Stimulated activated CD4-positive, alpha-beta T cell treated with anti-CD3 and anti-CD28 coated beads, Interleukin-15, amount 100 ng/mL, for 24 hours (primary cell): ENCODE measurements around the gene RRP8.
A peak's percentile ranks its signal among the peaks of the same experiment; 100 is the strongest.

Experiments used
- DNase-seq: peaks from one replicate; pipeline ENCODE4 v3.0.0-alpha.2; 2020

The RRP8 gene

DNA sequence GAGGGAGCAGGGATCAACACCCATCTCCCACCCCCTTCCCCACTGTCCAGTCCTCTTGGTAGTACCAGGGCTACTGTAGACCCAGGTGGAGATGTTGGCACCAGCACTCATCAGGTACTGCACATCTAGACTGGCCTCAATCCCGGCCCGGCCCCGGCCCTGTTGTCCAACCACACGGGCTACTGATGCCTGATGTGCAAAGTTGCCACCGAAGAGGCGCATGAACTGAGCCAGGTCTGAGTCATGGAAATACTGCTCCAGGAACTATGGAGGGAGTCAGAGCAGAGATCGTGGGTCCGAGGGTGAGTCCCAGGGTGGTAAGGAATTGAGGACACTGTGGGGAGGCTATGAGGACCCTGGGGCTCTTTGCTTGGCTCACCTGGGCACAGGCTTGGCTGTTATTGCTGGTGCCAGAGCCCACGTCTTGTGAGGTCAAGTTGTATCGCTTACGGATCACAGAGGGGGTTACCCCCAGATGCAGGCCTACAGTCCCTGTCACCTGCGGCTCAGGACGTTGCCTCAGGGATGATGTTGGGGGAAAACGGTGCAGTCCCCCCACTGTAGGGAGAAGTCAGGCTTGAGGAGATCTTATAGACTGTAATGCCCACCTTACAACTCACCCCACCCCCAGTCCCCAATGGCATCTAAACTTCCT is 13.3 kb upstream of the RRP8 start:
- DNase-seq = no peak

DNA sequence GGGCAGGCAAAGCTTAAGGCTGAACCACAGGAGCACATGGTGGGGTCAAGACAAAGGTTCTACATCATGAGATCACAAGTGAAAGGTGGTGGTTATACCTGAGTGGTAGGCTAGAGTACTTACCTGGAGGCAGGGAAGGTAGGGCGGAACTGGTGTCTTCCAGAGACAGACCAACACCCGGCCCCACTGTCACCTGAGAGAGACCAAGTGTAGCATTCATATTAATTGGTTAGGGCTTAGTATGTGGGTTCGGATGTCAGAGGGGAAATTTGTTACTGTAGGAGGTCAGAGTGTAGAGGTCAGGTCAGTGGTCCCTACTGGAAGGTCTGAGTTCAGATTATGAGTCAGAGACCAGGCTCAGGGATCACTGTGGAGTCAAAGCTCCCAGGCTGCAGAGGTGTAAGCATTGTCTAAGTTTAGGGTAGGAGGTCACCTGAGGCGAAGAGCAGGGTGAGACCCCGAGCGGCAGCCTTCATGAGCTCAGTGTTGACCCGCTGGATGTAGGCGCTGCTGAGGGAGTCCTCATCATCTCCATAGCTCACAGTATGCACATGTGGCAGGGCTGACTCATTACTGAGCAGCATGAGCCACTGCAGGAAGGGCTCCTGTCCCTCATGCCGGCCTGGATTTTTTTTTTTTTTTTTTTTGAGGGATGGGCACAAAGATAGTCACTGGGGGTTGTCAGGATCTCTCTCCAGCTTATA is 12.6 kb upstream of the RRP8 start:
- DNase-seq = no peak

DNA sequence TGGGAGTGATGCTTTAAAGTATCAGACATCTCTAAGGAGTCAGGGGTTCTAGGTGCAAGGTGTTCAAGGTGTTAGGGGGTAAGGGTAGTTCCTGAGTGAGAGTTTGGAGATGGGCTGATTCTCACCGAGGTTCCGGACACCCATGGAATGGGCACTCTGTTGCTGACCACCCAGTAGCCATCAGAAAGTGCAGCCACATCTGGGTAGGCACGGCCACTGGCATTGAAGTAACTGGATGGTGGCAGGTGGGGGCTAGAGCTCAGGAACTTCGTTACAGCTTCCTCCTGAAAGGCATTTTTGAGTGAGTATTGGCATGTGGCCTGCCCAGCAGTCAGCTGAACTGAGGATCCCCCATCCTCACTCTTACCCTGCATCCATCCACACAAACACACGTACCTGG is 11.6 kb upstream of the RRP8 start:
- no peak for DNase-seq

DNA sequence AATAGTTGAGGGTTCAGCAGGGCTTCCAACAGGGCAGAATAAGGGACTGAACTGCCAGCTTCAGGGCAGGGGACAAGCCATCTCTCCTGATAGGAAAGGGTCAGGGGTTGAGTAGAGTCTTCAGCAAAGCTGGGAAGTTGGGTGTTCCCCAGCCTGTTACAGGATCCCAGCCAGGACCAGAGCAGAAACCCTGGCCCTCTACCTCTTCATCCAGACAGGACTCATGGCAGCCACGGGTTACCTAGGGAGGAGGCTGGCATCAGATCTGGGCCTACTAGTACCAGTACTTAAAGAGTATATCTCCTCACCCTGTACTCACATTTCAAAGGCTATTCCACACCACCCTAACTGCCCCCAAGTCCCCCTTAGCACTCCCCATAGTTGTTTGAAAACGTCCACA is 11.0 kb upstream of the RRP8 start:
- no peak for DNase-seq

DNA sequence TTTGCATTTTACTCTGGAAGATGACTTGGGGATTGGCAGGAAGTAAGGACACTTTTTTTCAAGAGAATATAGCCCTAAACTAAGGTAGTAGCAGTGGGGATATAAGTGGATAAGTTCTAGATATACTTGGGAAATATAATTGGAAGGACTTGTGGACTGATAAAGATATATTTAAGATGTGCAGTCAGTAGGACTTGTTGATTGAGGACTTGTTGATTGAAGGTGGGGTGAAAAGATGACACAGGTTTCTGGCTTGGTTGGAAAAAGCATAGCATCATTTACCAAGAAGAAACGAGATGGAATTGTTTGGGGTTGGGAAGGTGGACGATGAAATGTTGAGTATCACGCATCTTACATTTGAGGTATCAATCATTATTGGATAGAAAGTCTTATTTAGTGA is 10.1 kb upstream of the RRP8 start:
- DNase-seq = no peak

DNA sequence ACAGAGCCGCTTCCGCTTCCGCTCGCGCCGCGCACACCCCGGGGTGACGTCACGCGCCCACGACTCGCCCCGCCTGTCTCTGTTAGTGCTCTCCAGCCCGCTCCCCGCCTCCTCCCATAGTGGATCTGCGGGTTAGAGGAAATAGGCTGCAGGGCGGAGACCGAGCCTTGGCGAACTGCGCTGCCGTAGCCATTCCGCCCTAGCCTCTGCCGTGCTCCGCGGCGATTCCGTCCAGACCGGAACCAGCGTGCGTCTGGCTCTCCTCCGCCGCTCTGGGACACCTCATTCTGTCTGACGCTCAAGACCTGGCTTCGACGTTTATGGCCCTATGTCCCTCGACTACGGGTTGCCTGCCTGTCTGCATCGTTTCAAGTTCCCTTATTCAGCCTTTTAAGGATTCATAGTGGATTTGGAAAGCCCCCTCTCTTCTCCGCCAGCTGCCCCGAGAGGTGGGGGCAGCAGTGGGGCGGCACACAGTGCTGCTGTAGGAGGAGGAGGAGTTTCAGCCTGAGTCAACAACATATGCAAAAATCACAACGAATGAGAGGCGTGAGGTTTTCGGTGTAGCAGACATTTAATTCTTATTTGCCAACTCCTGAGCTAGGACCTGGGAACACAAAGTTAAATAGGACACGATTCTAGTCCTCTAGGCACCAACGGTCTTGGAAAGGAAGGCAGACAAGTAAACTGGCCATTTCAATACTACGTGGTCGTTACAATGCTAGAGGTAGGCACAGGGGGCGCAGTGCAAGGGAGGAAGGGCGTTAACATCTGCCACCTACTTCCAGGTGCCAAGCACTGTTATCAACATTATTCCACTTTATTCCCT is 9.0 kb upstream of the RRP8 start, which contains the start of gene TAF10:
TAF10 (minus strand) TSS at position 4 of the 829 bp plus-strand sequence. CDS start 27 bp downstream, outside the sequence.
- peak; percentile 98 for DNase-seq

DNA sequence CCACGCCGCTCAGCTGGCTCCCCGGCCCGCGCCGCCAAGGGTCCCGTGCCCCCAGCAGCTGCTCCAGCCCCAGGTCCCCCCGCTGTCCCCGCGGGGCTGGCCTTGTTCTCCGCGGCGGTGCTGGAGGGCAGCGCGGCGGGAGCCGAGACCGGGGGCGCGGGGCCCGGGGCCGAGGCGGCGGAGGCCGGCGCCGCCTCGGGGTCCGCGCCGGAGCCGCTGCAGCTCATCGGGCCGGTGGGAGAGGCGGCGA is 8.5 kb upstream of the RRP8 start:
- DNase-seq = no peak

DNA sequence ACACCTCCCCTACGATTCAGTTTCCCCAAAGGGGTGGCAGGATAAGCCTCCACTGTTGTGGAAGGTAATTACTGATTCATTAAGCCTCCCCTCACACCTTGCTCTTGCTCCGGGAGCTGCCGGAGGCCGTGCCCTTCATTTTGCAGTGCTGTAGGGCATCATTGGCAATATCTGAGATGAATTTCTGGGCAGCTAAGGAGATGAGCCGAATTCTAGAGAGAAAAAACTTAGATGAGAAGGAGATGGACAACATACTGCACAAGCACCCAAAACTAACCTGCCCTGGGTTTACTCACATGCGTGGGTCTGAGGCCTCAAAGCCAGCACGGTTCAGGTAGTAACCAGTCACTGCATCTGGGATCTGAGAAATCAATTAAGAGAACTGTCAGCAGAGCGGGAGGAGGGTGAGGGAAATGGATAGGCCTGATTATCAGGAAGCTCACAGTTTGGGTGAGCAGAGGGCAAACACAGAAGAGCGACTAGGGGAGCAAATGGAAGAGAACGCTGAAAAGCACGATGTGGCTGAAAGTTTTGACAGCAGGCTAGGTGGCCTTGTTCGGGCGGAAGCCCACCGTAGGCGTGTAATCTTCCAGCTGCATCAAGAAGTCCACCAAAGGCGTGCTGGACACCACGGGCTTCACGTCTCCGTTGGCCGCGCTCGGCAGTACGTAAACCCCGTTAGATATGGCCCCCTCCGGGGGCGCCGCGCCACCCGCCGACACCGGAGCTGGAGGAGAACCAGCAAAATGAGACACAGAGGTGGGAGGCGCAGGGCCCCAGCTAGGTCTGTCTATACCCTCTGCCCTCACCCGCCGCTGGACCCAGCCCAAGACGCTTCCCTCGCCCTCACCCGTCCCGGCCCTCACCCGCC is 7.9 kb upstream of the RRP8 start:
- peak; percentile 38 for DNase-seq

DNA sequence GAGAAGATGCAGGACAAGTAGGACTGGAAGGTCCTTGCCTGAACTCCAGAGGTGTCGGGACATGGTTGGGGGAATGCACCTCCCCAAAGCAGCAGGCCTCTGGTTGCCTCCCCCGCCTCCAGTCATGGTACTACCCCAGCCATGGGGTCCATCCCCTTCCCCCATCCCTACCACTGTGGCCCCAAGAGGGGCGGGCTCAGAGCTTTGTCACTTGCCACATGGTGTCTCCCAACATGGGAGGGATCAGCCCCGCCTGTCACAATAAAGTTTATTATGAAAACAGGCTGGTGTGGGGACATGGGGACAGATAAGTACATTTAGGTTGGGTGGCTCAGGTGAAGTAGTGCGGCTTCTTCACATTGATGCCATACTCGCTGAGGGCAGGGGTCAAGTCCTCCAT is 7.2 kb upstream of the RRP8 start:
- no peak for DNase-seq

DNA sequence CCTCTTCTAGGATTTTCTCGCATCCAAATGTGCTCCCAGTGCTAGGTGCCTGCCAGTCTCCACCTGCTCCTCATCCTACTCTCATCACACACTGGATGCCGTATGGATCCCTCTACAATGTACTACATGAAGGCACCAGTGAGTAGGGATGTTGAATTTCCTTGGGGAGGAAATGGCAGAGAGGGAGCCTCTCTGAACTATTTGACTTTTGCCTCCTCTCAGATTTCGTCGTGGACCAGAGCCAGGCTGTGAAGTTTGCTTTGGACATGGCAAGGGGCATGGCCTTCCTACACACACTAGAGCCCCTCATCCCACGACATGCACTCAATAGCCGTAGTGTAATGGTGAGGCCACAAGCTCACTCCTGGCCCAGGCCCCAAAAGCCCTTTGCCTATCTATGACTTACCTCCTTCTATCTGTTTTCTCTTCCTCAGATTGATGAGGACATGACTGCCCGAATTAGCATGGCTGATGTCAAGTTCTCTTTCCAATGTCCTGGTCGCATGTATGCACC is 6.1 kb upstream of the RRP8 start:
- DNase-seq = no peak

DNA sequence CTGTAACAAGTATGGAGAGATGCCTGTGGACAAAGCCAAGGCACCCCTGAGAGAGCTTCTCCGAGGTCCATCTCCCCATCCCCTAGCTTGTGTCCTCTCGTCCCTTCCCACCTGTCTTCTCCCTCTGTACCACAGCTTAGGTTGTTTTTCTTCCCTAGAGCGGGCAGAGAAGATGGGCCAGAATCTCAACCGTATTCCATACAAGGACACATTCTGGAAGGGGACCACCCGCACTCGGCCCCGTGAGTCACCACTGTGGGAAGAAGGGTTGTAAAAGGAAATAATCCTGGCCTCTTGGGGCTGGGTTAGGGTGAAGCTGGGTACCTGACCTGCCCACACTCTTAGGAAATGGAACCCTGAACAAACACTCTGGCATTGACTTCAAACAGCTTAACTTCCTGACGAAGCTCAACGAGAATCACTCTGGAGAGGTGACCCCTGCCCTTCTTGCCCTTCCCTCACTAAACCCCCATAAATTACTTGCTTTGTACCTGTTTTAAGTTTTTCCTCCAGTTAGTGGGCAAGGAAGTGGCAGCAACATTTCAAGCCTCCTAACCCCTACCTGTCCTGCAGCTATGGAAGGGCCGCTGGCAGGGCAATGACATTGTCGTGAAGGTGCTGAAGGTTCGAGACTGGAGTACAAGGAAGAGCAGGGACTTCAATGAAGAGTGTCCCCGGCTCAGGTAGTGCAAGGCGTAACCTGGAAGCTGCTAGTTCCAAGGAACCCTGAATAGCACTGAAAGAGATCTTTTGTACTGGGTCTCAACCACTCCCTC is 5.5 kb upstream of the RRP8 start:
- no peak for DNase-seq

DNA sequence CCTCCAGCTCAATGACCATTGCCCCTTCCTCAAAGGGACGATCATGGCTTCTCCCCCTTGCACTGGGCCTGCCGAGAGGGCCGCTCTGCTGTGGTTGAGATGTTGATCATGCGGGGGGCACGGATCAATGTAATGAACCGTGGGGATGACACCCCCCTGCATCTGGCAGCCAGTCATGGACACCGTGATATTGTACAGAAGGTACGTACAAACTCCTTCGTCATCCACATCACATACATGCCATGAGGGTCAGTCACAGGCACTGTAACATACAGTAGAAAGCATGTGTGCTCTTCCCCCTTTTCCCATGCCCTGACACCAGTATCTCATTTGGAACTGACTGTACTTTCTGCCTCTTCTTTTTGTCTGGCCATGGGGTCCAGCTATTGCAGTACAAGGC is 4.6 kb upstream of the RRP8 start:
- DNase-seq = no peak

DNA sequence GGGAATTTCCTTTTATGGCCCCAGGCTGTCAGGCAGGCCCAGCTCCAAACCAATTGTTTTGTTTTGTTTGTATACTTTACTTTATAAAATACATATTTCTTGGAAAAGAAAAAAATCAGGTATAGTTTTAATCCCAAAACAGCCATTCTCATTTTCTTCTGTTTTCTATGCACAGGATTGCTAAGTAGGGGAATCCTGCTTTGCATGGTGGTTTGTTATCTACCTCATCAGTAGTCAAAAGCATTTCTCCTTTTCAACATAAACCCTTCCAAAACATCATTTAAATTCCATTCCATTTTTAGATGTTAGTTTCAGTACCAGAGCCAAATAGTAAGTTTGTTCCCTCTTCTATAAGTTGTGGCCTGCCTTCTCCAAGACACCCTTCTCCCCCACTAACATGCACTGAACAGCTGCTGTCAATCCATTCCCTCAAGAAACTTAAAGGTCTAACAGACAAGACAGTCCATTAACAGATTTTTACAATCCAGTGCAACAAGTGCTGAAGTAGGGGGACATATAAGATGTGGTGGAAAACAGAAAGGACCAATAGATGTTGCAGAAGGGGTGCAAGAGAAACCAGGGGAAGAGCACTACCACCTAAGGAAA is 3.9 kb upstream of the RRP8 start:
- no peak for DNase-seq

DNA sequence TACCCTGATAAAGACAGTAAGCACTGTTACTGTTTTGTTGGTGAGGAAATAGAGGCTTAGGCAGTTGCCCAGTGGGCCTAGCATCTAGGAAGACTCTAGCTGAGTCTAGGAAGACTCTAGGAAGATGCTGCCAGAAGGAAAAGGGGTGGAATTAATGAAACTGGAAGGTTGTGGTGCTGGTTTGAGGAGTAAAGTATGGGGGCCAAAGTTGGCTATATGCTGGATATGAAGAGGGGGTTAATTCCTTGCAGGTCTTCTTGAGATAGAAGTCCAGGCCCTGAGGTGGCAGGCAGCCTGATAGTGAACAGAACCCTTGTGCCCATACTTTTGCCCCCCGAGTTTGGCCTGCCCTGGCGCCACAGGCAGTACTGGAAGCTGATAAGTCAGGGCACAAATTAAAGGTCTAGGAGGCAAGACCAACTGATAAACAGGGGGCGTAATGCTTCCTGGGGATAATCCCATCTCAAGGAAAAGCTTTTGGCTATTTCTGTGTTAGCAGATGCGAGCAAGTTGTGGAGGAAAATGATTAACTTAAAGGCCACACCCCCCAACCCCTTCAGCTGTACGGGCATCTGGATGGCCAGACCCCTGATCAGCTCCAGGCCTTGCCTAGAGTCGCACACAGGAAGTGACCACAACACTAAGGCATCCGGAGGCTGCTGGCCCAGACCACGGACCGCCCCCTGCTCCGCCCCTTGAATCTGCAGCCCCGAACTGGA is 3.2 kb upstream of the RRP8 start:
- DNase-seq = peak; percentile 75

DNA sequence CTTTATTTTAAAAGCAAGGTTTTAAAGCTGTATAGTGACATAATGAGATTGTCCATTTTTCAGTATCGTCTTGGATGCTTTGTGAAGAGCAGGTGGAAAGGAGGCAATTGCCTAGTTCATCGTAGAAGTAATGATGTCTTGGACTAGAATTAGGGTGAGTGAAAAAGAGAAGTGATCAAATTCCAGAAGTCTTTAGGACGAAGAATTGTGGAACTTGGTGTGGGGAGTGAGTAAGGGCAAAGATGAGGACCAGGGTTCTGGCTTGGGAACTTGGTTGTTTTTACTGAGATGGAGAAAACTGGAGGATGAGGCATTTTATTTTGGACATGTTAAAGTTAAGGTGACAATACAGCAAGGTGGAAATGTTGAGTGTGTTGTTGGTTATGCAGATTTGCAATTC is 1.4 kb upstream of the RRP8 start:
- no peak for DNase-seq

DNA sequence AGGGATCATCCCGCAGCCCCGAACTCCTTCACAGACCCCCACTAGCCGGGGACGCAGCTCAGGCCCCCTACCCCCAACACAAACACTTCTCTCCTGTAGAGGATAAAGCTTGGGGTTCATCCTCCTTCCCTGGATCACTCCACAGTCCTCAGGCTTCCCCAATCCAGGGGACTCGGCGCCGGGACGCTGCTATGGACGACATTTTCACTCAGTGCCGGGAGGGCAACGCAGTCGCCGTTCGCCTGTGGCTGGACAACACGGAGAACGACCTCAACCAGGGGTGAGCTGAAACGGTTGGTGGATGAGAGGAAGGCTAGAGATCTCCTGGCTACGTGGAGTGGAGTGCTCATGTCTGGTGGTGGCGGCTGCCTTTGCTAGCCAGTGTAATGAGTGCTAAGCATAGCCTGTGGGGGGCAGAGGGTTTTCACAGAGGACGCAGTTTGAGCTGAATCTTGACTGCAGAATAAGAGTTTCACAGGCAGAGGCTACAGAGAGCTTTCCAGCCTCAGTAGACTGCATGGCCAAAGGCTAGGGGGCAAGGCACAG is 738 bp upstream of the RRP8 start:
- DNase-seq = peak; percentile 61

DNA sequence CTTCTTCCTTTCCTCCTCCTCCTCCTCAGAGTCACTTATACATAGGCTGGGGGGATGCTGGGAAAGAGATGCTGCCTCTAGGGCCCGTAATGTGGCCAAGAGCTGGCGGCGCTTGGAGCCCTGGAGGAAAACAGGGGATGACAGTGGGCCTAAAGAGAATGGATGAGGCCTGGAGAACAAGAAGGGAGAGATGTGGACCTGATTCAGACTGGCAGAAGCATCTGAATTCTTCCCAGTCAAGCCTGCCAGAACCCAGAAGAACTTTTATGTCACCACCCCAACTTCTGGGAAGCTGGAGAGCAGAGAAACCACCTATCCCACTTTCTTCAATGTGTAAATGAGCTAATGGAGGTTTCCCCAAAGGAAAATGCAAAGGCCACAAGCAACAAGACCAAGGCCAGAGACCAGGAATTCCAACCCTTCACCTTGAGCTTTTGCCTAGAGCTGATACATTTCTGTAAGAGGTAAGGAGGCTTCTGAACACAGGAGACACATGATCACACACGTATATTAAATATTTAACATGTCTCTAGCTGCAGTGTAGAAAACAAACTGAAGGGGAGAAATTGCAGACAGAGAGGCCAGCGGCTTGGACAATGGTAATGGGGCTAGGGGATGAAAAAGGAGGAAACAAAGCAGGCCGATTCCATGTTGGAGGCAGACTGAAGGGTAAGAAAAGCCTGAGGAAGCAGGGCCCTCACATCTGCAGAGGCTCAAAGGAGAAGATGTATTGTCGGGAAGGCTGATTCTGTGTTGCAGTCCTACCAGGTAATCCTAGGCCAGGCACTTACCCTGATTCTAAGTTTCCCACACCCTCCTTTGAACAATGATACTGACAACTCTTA is 1.1 kb downstream of the RRP8 start:
- DNase-seq = no peak

DNA sequence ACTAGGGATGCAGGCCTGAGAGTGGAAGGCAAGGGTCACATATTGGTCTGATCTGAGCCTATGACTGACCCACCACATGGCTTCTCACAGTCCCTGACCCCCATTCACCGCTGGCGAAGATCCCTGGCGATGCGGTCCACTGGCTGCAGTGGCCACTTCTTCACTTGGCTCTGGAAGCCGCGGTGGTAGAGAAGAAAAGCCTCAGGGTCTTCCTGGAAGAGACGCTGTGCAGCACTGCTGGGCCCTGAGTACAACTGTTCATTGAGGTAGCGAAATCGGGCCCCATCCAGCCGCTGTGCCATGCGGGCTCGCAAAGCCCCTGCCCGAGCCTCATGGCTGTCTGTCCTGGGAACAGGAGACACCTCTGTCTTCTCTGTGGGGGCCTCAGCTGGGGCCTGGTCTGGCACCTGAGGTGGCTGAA is 2.4 kb downstream of the RRP8 start:
- DNase-seq = no peak

DNA sequence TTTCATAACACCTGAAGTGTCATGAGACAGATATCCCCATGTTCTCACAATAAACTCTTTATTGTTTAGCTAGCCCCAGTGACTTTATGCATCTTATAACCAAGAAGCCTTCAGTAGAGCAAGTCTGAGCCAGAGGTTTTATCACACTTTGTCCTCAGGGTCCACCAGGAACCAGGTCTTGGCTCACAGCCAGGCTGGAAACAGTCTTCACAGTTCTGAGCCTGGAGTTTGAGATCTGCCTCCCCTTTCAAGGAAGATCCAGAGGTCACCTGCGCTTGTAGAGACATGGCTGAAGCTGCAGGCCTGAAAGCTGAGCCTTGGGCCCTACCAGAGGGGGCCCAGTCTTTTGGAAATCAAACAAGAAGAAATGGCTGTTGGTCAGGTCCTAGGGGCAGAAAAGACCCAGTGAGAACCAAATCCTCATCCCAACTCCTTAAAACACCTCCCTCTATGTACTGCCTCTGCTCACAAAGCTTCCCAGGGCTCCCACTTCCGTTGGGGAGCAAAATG is 3.5 kb downstream of the RRP8 start:
- no peak for DNase-seq

DNA sequence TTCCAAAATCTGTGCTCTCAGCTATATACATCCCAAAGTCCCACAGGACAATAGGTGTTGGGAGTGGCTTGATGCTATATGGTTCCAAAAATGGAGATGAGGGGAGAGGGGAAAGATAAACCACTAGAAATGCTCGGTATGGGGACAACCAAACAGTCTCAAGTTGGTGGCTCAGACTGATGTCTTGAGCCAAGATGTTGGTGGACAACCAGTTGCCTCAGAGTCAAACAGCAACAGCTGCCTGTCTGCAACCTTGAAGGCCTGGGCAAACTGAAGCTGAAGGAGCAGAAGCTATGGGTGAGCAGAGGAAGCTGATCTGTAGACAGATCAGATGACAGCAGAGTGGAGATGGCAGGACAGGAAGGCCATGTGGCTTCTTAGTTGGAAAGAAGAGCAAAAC is 4.0 kb downstream of the RRP8 start:
- no peak for DNase-seq
